ENCODE results near the gene NPC1. TPM values are rescaled to one million over a fixed set of nuclear protein-coding genes. Genes with fewer than 3 reads are reported as not detected.
"Not testable (repeated sequence)": the region's sequence is repeated elsewhere in the genome, so short reads cannot be mapped to it uniquely, and the experiment has no call there.

Gene NPC1
- total and polyA plus RNA-seq, 2 donors: 12.5 to 19.8 TPM

GRCh38 chr18:23563377-23564043 is 22.8 kb downstream of the NPC1 start:
- Histone ChIP-seq H3K36me3 (ENCODE audit: control insufficient read depth in 2 of 2, insufficient read depth in 2 of 2, low read length in 1 of 2) (peaks cover 29 to 49% of the 10 kb centered on the region in 2 donors), H3K27ac (ENCODE audit: low read depth in 1 of 2, low read length in 1 of 2) (no peak overlapping the region), H3K27me3 (ENCODE audit: control insufficient read depth in 2 of 2, insufficient read depth in 1 of 2, low read length in 1 of 2) (no peaks in the 10 kb centered on the region), H3K4me3 (ENCODE audit: low read length in 2 of 2) (no peak overlapping the region), H3K9me3 (ENCODE audit: control insufficient read depth in 2 of 2, insufficient read depth in 1 of 2, low read length in 1 of 2) (no peaks in the 10 kb centered on the region), H3K4me1 (ENCODE audit: control insufficient read depth in 2 of 2, insufficient read depth in 2 of 2, low read length in 2 of 2) (no peaks in the 10 kb centered on the region)
- DNase-seq (ENCODE audit: low read depth in 6 of 9, low spot score in 9 of 9): no peak
- WGBS: 99% methylated on average over 2 of the region's 2 CpGs

GRCh38 chr18:23560186-23560585 is 26.1 kb downstream of the NPC1 start:
- WGBS: 98% methylated on average over 4 of the region's 4 CpGs

GRCh38 chr18:23557511-23557910 is 28.8 kb downstream of the NPC1 start:
- H3K36me3 ChIP-seq (ENCODE audit: control insufficient read depth in 2 of 2, insufficient read depth in 2 of 2, low read length in 1 of 2): peaks cover 53 to 56% of the 10 kb centered on the region in 2 donors
- H3K27ac ChIP-seq (ENCODE audit: low read depth in 1 of 2, low read length in 1 of 2); DNase-seq (ENCODE audit: low read depth in 6 of 9, low spot score in 9 of 9); H3K27me3 ChIP-seq (ENCODE audit: control insufficient read depth in 2 of 2, insufficient read depth in 1 of 2, low read length in 1 of 2); H3K4me3 ChIP-seq (ENCODE audit: low read length in 2 of 2); H3K9me3 ChIP-seq (ENCODE audit: control insufficient read depth in 2 of 2, insufficient read depth in 1 of 2, low read length in 1 of 2); H3K4me1 ChIP-seq (ENCODE audit: control insufficient read depth in 2 of 2, insufficient read depth in 2 of 2, low read length in 2 of 2): not testable (repeated sequence)
- WGBS: 98% methylated on average over 8 of the region's 8 CpGs

More at GRCh38 chr18:23560186-23560585, 26.1 kb downstream of the NPC1 start:
- H3K27ac ChIP-seq (ENCODE audit: low read depth in 1 of 2, low read length in 1 of 2): no peak overlapping the region
- DNase-seq (ENCODE audit: low read depth in 6 of 9, low spot score in 9 of 9): no peak
- H3K9me3 ChIP-seq (ENCODE audit: control insufficient read depth in 2 of 2, insufficient read depth in 1 of 2, low read length in 1 of 2): no peaks in the 10 kb centered on the region
- H3K27me3 ChIP-seq (ENCODE audit: control insufficient read depth in 2 of 2, insufficient read depth in 1 of 2, low read length in 1 of 2): no peaks in the 10 kb centered on the region
- no peak overlapping the region for H3K4me3 ChIP-seq (ENCODE audit: low read length in 2 of 2)
- H3K4me1 ChIP-seq (ENCODE audit: control insufficient read depth in 2 of 2, insufficient read depth in 2 of 2, low read length in 2 of 2): no peaks in the 10 kb centered on the region
- H3K36me3 ChIP-seq (ENCODE audit: control insufficient read depth in 2 of 2, insufficient read depth in 2 of 2, low read length in 1 of 2): peaks cover 41 to 45% of the 10 kb centered on the region in 2 donors

- 98% methylated on average over 19 of the region's 19 CpGs for WGBS
- Histone ChIP-seq H3K4me1 (ENCODE audit: control insufficient read depth in 2 of 2, insufficient read depth in 2 of 2, low read length in 2 of 2) (peaks cover 0 to 7% of the 10 kb centered on the region in 2 donors), H3K27ac (ENCODE audit: low read depth in 1 of 2, low read length in 1 of 2) (no peak overlapping the region), H3K36me3 (ENCODE audit: control insufficient read depth in 2 of 2, insufficient read depth in 2 of 2, low read length in 1 of 2) (peaks cover 58 to 65% of the 10 kb centered on the region in 2 donors), H3K4me3 (ENCODE audit: low read length in 2 of 2) (no peak overlapping the region), H3K27me3 (ENCODE audit: control insufficient read depth in 2 of 2, insufficient read depth in 1 of 2, low read length in 1 of 2) (no peaks in the 10 kb centered on the region), H3K9me3 (ENCODE audit: control insufficient read depth in 2 of 2, insufficient read depth in 1 of 2, low read length in 1 of 2) (no peaks in the 10 kb centered on the region)
- no peak for DNase-seq (ENCODE audit: low read depth in 6 of 9, low spot score in 9 of 9)
Measured at GRCh38 chr18:23556145-23556780, 30.0 kb downstream of the NPC1 start.

- H3K4me1 ChIP-seq (ENCODE audit: control insufficient read depth in 2 of 2, insufficient read depth in 2 of 2, low read length in 2 of 2): peaks cover 0 to 7% of the 10 kb centered on the region in 2 donors
- no peak overlapping the region for H3K27ac ChIP-seq (ENCODE audit: low read depth in 1 of 2, low read length in 1 of 2)
- no peaks in the 10 kb centered on the region for H3K27me3 ChIP-seq (ENCODE audit: control insufficient read depth in 2 of 2, insufficient read depth in 1 of 2, low read length in 1 of 2)
- WGBS: 37% methylated on average over 6 of the region's 6 CpGs
- no peaks in the 10 kb centered on the region for H3K9me3 ChIP-seq (ENCODE audit: control insufficient read depth in 2 of 2, insufficient read depth in 1 of 2, low read length in 1 of 2)
- DNase-seq (ENCODE audit: low read depth in 6 of 9, low spot score in 9 of 9): peak in 3 of 9 donors; percentile 28 to 62 (median 46)
- H3K4me3 ChIP-seq (ENCODE audit: low read length in 2 of 2): no peak overlapping the region
- H3K36me3 ChIP-seq (ENCODE audit: control insufficient read depth in 2 of 2, insufficient read depth in 2 of 2, low read length in 1 of 2): peaks cover 60 to 69% of the 10 kb centered on the region in 2 donors
Measured at GRCh38 chr18:23553887-23554286, 32.4 kb downstream of the NPC1 start.

GRCh38 chr18:23552505-23552904 is 33.8 kb downstream of the NPC1 start:
- Histone ChIP-seq H3K4me1 (ENCODE audit: control insufficient read depth in 2 of 2, insufficient read depth in 2 of 2, low read length in 2 of 2) (peaks cover 0 to 7% of the 10 kb centered on the region in 2 donors), H3K27ac (ENCODE audit: low read depth in 1 of 2, low read length in 1 of 2) (no peak overlapping the region), H3K4me3 (ENCODE audit: low read length in 2 of 2) (no peak overlapping the region), H3K9me3 (ENCODE audit: control insufficient read depth in 2 of 2, insufficient read depth in 1 of 2, low read length in 1 of 2) (no peaks in the 10 kb centered on the region), H3K36me3 (ENCODE audit: control insufficient read depth in 2 of 2, insufficient read depth in 2 of 2, low read length in 1 of 2) (peaks cover 64 to 66% of the 10 kb centered on the region in 2 donors), H3K27me3 (ENCODE audit: control insufficient read depth in 2 of 2, insufficient read depth in 1 of 2, low read length in 1 of 2) (no peaks in the 10 kb centered on the region)
- 88% methylated on average over 11 of the region's 11 CpGs for WGBS
- no peak for DNase-seq (ENCODE audit: low read depth in 6 of 9, low spot score in 9 of 9)

GRCh38 chr18:23551978-23552377 is 34.3 kb downstream of the NPC1 start:
- H3K4me3 ChIP-seq (ENCODE audit: low read length in 2 of 2): no peak overlapping the region
- peaks cover 0 to 7% of the 10 kb centered on the region in 2 donors for H3K4me1 ChIP-seq (ENCODE audit: control insufficient read depth in 2 of 2, insufficient read depth in 2 of 2, low read length in 2 of 2)
- DNase-seq (ENCODE audit: low read depth in 6 of 9, low spot score in 9 of 9): no peak
- H3K9me3 ChIP-seq (ENCODE audit: control insufficient read depth in 2 of 2, insufficient read depth in 1 of 2, low read length in 1 of 2): no peaks in the 10 kb centered on the region
- H3K27me3 ChIP-seq (ENCODE audit: control insufficient read depth in 2 of 2, insufficient read depth in 1 of 2, low read length in 1 of 2): no peaks in the 10 kb centered on the region
- peaks cover 65 to 70% of the 10 kb centered on the region in 2 donors for H3K36me3 ChIP-seq (ENCODE audit: control insufficient read depth in 2 of 2, insufficient read depth in 2 of 2, low read length in 1 of 2)
- no peak overlapping the region for H3K27ac ChIP-seq (ENCODE audit: low read depth in 1 of 2, low read length in 1 of 2)
- 98% methylated on average over 3 of the region's 3 CpGs for WGBS

- no peak for DNase-seq (ENCODE audit: low read depth in 6 of 9, low spot score in 9 of 9)
- H3K27me3 ChIP-seq (ENCODE audit: control insufficient read depth in 2 of 2, insufficient read depth in 1 of 2, low read length in 1 of 2): no peaks in the 10 kb centered on the region
- no peak overlapping the region for H3K4me3 ChIP-seq (ENCODE audit: low read length in 2 of 2)
- H3K27ac ChIP-seq (ENCODE audit: low read depth in 1 of 2, low read length in 1 of 2): no peak overlapping the region
- peaks cover 0 to 7% of the 10 kb centered on the region in 2 donors for H3K4me1 ChIP-seq (ENCODE audit: control insufficient read depth in 2 of 2, insufficient read depth in 2 of 2, low read length in 2 of 2)
- no peaks in the 10 kb centered on the region for H3K9me3 ChIP-seq (ENCODE audit: control insufficient read depth in 2 of 2, insufficient read depth in 1 of 2, low read length in 1 of 2)
- H3K36me3 ChIP-seq (ENCODE audit: control insufficient read depth in 2 of 2, insufficient read depth in 2 of 2, low read length in 1 of 2): peaks cover 54 to 69% of the 10 kb centered on the region in 2 donors
Measured at GRCh38 chr18:23550898-23551297, 35.4 kb downstream of the NPC1 start.

- DNase-seq (ENCODE audit: low read depth in 6 of 9, low spot score in 9 of 9): no peak
- H3K9me3 ChIP-seq (ENCODE audit: control insufficient read depth in 2 of 2, insufficient read depth in 1 of 2, low read length in 1 of 2): no peaks in the 10 kb centered on the region
- no peak overlapping the region for H3K4me3 ChIP-seq (ENCODE audit: low read length in 2 of 2)
- no peak overlapping the region for H3K27ac ChIP-seq (ENCODE audit: low read depth in 1 of 2, low read length in 1 of 2)
- H3K4me1 ChIP-seq (ENCODE audit: control insufficient read depth in 2 of 2, insufficient read depth in 2 of 2, low read length in 2 of 2): peaks cover 0 to 4% of the 10 kb centered on the region in 2 donors
- 97% methylated on average over 3 of the region's 3 CpGs for WGBS
- no peaks in the 10 kb centered on the region for H3K27me3 ChIP-seq (ENCODE audit: control insufficient read depth in 2 of 2, insufficient read depth in 1 of 2, low read length in 1 of 2)
- peaks cover 45 to 76% of the 10 kb centered on the region in 2 donors for H3K36me3 ChIP-seq (ENCODE audit: control insufficient read depth in 2 of 2, insufficient read depth in 2 of 2, low read length in 1 of 2)
Measured at GRCh38 chr18:23548719-23549118, 37.6 kb downstream of the NPC1 start.

All from thymus (tissue), 11 donors.